Nucleus accumbens (tissue), 56 donors: ENCODE measurements around the gene ARL15.

Experiments used
- DNase-seq, 56 donors: peaks; one replicate each; lab custom pipeline; 2025; lab: John Stamatoyannopoulos, UW

The ARL15 gene

GRCh38 chr5:54288568-54289217 is 21.7 kb downstream of the ARL15 start:
- DNase-seq = no peak

- DNase-seq = no peak
Measured at GRCh38 chr5:54285686-54286085, 24.7 kb downstream of the ARL15 start.

GRCh38 chr5:54284586-54284985 is 25.8 kb downstream of the ARL15 start:
- DNase-seq = no peak

- DNase-seq = no peak
Measured at GRCh38 chr5:54282876-54283275, 27.5 kb downstream of the ARL15 start.

GRCh38 chr5:54281960-54282692 is 28.2 kb downstream of the ARL15 start:
- no peak for DNase-seq

- no peak for DNase-seq
Measured at GRCh38 chr5:54279960-54280359, 30.4 kb downstream of the ARL15 start.

GRCh38 chr5:54278979-54279717 is 31.2 kb downstream of the ARL15 start:
- DNase-seq = no peak

GRCh38 chr5:54278036-54278830 is 32.1 kb downstream of the ARL15 start:
- no peak for DNase-seq

- no peak for DNase-seq
Measured at GRCh38 chr5:54276048-54276447, 34.3 kb downstream of the ARL15 start.

GRCh38 chr5:54275361-54275760 is 35.0 kb downstream of the ARL15 start:
- DNase-seq = no peak

- no peak for DNase-seq
Measured at GRCh38 chr5:54274944-54275343, 35.4 kb downstream of the ARL15 start.

GRCh38 chr5:54273715-54274114 is 36.7 kb downstream of the ARL15 start:
- no peak for DNase-seq

GRCh38 chr5:54272746-54273145 is 37.6 kb downstream of the ARL15 start:
- DNase-seq = no peak

GRCh38 chr5:54270326-54270725 is 40.0 kb downstream of the ARL15 start:
- no peak for DNase-seq

GRCh38 chr5:54264574-54264973 is 45.8 kb downstream of the ARL15 start:
- no peak for DNase-seq

- no peak for DNase-seq
Measured at GRCh38 chr5:54263447-54263846, 46.9 kb downstream of the ARL15 start.

GRCh38 chr5:54261596-54261995 is 48.8 kb downstream of the ARL15 start:
- no peak for DNase-seq

GRCh38 chr5:54259981-54260380 is 50.4 kb downstream of the ARL15 start:
- DNase-seq = no peak

- no peak for DNase-seq
Measured at GRCh38 chr5:54259090-54259489, 51.3 kb downstream of the ARL15 start.

GRCh38 chr5:54257366-54258118 is 52.8 kb downstream of the ARL15 start:
- DNase-seq = no peak
